ENCODE results near the gene CD28. TPM values are rescaled to one million over a fixed set of nuclear protein-coding genes. Genes with fewer than 3 reads are reported as not detected.

The CD28 gene
- polyA plus RNA-seq, 4 donors, result under 0.01 to 1.0 (median 0.27) TPM

- 54 to 63% (median 58%) methylated on average over 6 of the region's 6 CpGs for WGBS, 3 donors
- no peak for FAIRE-seq
Measured at GRCh38 chr2:203750346-203751068, 44.1 kb downstream of the CD28 start.

GRCh38 chr2:203751685-203752271 is 45.3 kb downstream of the CD28 start:
- Histone ChIP-seq H3K4me1 (ENCODE audit: control insufficient read depth in 3 of 3, insufficient read depth in 2 of 3, low read depth in 1 of 3, low read length in 2 of 3) (no peaks in the 10 kb centered on the region), H3K36me3 (ENCODE audit: control insufficient read depth in 3 of 3, insufficient read depth in 2 of 3, low read depth in 1 of 3, low read length in 3 of 3) (no peaks in the 10 kb centered on the region), H3K4me3 (ENCODE audit: low read depth in 1 of 3, low read length in 3 of 3) (no peak overlapping the region), H3K27ac (ENCODE audit: low read depth in 1 of 3, low read length in 2 of 3) (no peak overlapping the region), H3K9me3 (ENCODE audit: control insufficient read depth in 2 of 2, insufficient read depth in 1 of 2, low read depth in 1 of 2, low read length in 1 of 2) (no peaks in the 10 kb centered on the region), H3K27me3 (ENCODE audit: control insufficient read depth in 3 of 3, insufficient read depth in 3 of 3, low read length in 3 of 3) (no peaks in the 10 kb centered on the region)
- no peak for FAIRE-seq
- DNase-seq, result no peak
- 68 to 86% (median 75%) methylated on average over 2 of the region's 2 CpGs for WGBS, 3 donors

More at GRCh38 chr2:203750346-203751068, 44.1 kb downstream of the CD28 start:
- no peak overlapping the region for H3K4me3 ChIP-seq (ENCODE audit: low read depth in 1 of 3, low read length in 3 of 3)
- H3K36me3 ChIP-seq (ENCODE audit: control insufficient read depth in 3 of 3, insufficient read depth in 2 of 3, low read depth in 1 of 3, low read length in 3 of 3), result no peaks in the 10 kb centered on the region
- no peak overlapping the region for H3K27ac ChIP-seq (ENCODE audit: low read depth in 1 of 3, low read length in 2 of 3)
- no peaks in the 10 kb centered on the region for H3K9me3 ChIP-seq (ENCODE audit: control insufficient read depth in 2 of 2, insufficient read depth in 1 of 2, low read depth in 1 of 2, low read length in 1 of 2)
- DNase-seq, result no peak
- no peaks in the 10 kb centered on the region for H3K27me3 ChIP-seq (ENCODE audit: control insufficient read depth in 3 of 3, insufficient read depth in 3 of 3, low read length in 3 of 3)
- H3K4me1 ChIP-seq (ENCODE audit: control insufficient read depth in 3 of 3, insufficient read depth in 2 of 3, low read depth in 1 of 3, low read length in 2 of 3), result no peaks in the 10 kb centered on the region

- no peaks in the 10 kb centered on the region for H3K4me1 ChIP-seq (ENCODE audit: control insufficient read depth in 3 of 3, insufficient read depth in 2 of 3, low read depth in 1 of 3, low read length in 2 of 3)
- FAIRE-seq (no peak), DNase-seq (no peak)
- no peaks in the 10 kb centered on the region for H3K9me3 ChIP-seq (ENCODE audit: control insufficient read depth in 2 of 2, insufficient read depth in 1 of 2, low read depth in 1 of 2, low read length in 1 of 2)
- no peaks in the 10 kb centered on the region for H3K27me3 ChIP-seq (ENCODE audit: control insufficient read depth in 3 of 3, insufficient read depth in 3 of 3, low read length in 3 of 3)
- no peaks in the 10 kb centered on the region for H3K36me3 ChIP-seq (ENCODE audit: control insufficient read depth in 3 of 3, insufficient read depth in 2 of 3, low read depth in 1 of 3, low read length in 3 of 3)
- WGBS, 3 donors, result 77 to 79% (median 78%) methylated on average over 1 of the region's 1 CpG
- H3K4me3 ChIP-seq (ENCODE audit: low read depth in 1 of 3, low read length in 3 of 3), result no peak overlapping the region
- no peak overlapping the region for H3K27ac ChIP-seq (ENCODE audit: low read depth in 1 of 3, low read length in 2 of 3)
Measured at GRCh38 chr2:203756161-203756560, 49.7 kb downstream of the CD28 start.

GRCh38 chr2:203758841-203759689 is 52.6 kb downstream of the CD28 start:
- H3K27ac ChIP-seq (ENCODE audit: low read depth in 1 of 3, low read length in 2 of 3), result no peak overlapping the region
- H3K9me3 ChIP-seq (ENCODE audit: control insufficient read depth in 2 of 2, insufficient read depth in 1 of 2, low read depth in 1 of 2, low read length in 1 of 2), result no peaks in the 10 kb centered on the region
- H3K4me1 ChIP-seq (ENCODE audit: control insufficient read depth in 3 of 3, insufficient read depth in 2 of 3, low read depth in 1 of 3, low read length in 2 of 3), result no peaks in the 10 kb centered on the region
- FAIRE-seq (no peak), DNase-seq (no peak)
- H3K27me3 ChIP-seq (ENCODE audit: control insufficient read depth in 3 of 3, insufficient read depth in 3 of 3, low read length in 3 of 3), result no peaks in the 10 kb centered on the region
- no peak overlapping the region for H3K4me3 ChIP-seq (ENCODE audit: low read depth in 1 of 3, low read length in 3 of 3)
- WGBS, 3 donors, result 67 to 89% (median 67%) methylated on average over 4 of the region's 4 CpGs
- no peaks in the 10 kb centered on the region for H3K36me3 ChIP-seq (ENCODE audit: control insufficient read depth in 3 of 3, insufficient read depth in 2 of 3, low read depth in 1 of 3, low read length in 3 of 3)

- H3K27me3 ChIP-seq (ENCODE audit: control insufficient read depth in 3 of 3, insufficient read depth in 3 of 3, low read length in 3 of 3), result no peaks in the 10 kb centered on the region
- H3K4me3 ChIP-seq (ENCODE audit: low read depth in 1 of 3, low read length in 3 of 3), result no peak overlapping the region
- DNase-seq, result peak in 1 of 2 donors; percentile 66
- H3K36me3 ChIP-seq (ENCODE audit: control insufficient read depth in 3 of 3, insufficient read depth in 2 of 3, low read depth in 1 of 3, low read length in 3 of 3), result no peaks in the 10 kb centered on the region
- WGBS, 3 donors, result 87 to 91% (median 89%) methylated on average over 4 of the region's 4 CpGs
- no peak overlapping the region for H3K27ac ChIP-seq (ENCODE audit: low read depth in 1 of 3, low read length in 2 of 3)
- no peak for FAIRE-seq
- H3K9me3 ChIP-seq (ENCODE audit: control insufficient read depth in 2 of 2, insufficient read depth in 1 of 2, low read depth in 1 of 2, low read length in 1 of 2), result no peaks in the 10 kb centered on the region
- H3K4me1 ChIP-seq (ENCODE audit: control insufficient read depth in 3 of 3, insufficient read depth in 2 of 3, low read depth in 1 of 3, low read length in 2 of 3), result no peaks in the 10 kb centered on the region
Measured at GRCh38 chr2:203759690-203760365, 53.4 kb downstream of the CD28 start.

GRCh38 chr2:203761121-203761520 is 54.7 kb downstream of the CD28 start:
- FAIRE-seq (no peak), DNase-seq (no peak)
- WGBS, 3 donors, result 95 to 100% (median 100%) methylated on average over 1 of the region's 1 CpG
- no peaks in the 10 kb centered on the region for H3K27me3 ChIP-seq (ENCODE audit: control insufficient read depth in 3 of 3, insufficient read depth in 3 of 3, low read length in 3 of 3)
- H3K9me3 ChIP-seq (ENCODE audit: control insufficient read depth in 2 of 2, insufficient read depth in 1 of 2, low read depth in 1 of 2, low read length in 1 of 2), result no peaks in the 10 kb centered on the region
- H3K36me3 ChIP-seq (ENCODE audit: control insufficient read depth in 3 of 3, insufficient read depth in 2 of 3, low read depth in 1 of 3, low read length in 3 of 3), result no peaks in the 10 kb centered on the region
- H3K4me1 ChIP-seq (ENCODE audit: control insufficient read depth in 3 of 3, insufficient read depth in 2 of 3, low read depth in 1 of 3, low read length in 2 of 3), result no peaks in the 10 kb centered on the region
- H3K4me3 ChIP-seq (ENCODE audit: low read depth in 1 of 3, low read length in 3 of 3), result no peak overlapping the region
- no peak overlapping the region for H3K27ac ChIP-seq (ENCODE audit: low read depth in 1 of 3, low read length in 2 of 3)

GRCh38 chr2:203763241-203763937 is 57.0 kb downstream of the CD28 start:
- no peak for FAIRE-seq
- Histone ChIP-seq H3K27ac (ENCODE audit: low read depth in 1 of 3, low read length in 2 of 3) (no peak overlapping the region), H3K9me3 (ENCODE audit: control insufficient read depth in 2 of 2, insufficient read depth in 1 of 2, low read depth in 1 of 2, low read length in 1 of 2) (peaks cover 0 to 7% of the 10 kb centered on the region in 2 donors), H3K4me3 (ENCODE audit: low read depth in 1 of 3, low read length in 3 of 3) (no peak overlapping the region), H3K27me3 (ENCODE audit: control insufficient read depth in 3 of 3, insufficient read depth in 3 of 3, low read length in 3 of 3) (no peaks in the 10 kb centered on the region), H3K36me3 (ENCODE audit: control insufficient read depth in 3 of 3, insufficient read depth in 2 of 3, low read depth in 1 of 3, low read length in 3 of 3) (no peaks in the 10 kb centered on the region), H3K4me1 (ENCODE audit: control insufficient read depth in 3 of 3, insufficient read depth in 2 of 3, low read depth in 1 of 3, low read length in 2 of 3) (no peaks in the 10 kb centered on the region)
- 63 to 82% (median 79%) methylated on average over 1 of the region's 1 CpG for WGBS, 3 donors
- DNase-seq, result no peak
